ENCODE results near the gene ABO. TPM values are rescaled to one million over a fixed set of nuclear protein-coding genes. Genes with fewer than 3 reads are reported as not detected.

The ABO gene
- total and polyA plus RNA-seq, 2 experiments from 2014 or later = not detected

- no peaks in the 10 kb centered on the region for H3K9me3 ChIP-seq (ENCODE audit: low read depth)
- no peak overlapping the region for H2AFZ ChIP-seq
- no peaks in the 10 kb centered on the region for H3K36me3 ChIP-seq (ENCODE audit: low read depth)
- H3K9ac ChIP-seq = no peak overlapping the region
- H3K27ac ChIP-seq = no peak overlapping the region
- no peaks in the 10 kb centered on the region for H3F3A ChIP-seq (ENCODE audit: insufficient read depth)
- H3K4me2 ChIP-seq (ENCODE audit: unreplicated experiment) = no peak overlapping the region
- no peaks in the 10 kb centered on the region for H3K9me2 ChIP-seq (ENCODE audit: insufficient read depth)
- H3K4me1 ChIP-seq (ENCODE audit: insufficient read depth) = no peaks in the 10 kb centered on the region
- H3K27me3 ChIP-seq (replicated peaks; ENCODE audit: insufficient read depth) = peaks cover 16% of the 10 kb centered on the region
- H4K20me1 ChIP-seq (ENCODE audit: insufficient read depth) = no peaks in the 10 kb centered on the region
- in situ Hi-C loops (cut with MboI) = no loop called here
- 36 to 43% methylated on average over 12 to 13 of the region's 13 CpGs for WGBS, 2 experiments (ENCODE audit: low coverage in 1 of 2, low lambda C conversion rate in 2 of 2, missing lambda C conversion rate in 2 of 2)
- H3K79me2 ChIP-seq (ENCODE audit: insufficient read depth) = no peaks in the 10 kb centered on the region
- no peak for TF ChIP-seq EZH2phosphoT487 (IDR thresholded peaks at IDR 0.05; ENCODE audit: insufficient read depth, low read depth)
- no peak for TF ChIP-seq EZH2 (IDR thresholded peaks at IDR 0.05; ENCODE audit: insufficient read depth, poor library complexity, severe bottlenecking)
- no peak overlapping the region for H3K4me3 ChIP-seq
- no peak for DNase-seq
Observed at GRCh38 chr9:133257465-133257956, 17.5 kb downstream of the ABO start.

DNA sequence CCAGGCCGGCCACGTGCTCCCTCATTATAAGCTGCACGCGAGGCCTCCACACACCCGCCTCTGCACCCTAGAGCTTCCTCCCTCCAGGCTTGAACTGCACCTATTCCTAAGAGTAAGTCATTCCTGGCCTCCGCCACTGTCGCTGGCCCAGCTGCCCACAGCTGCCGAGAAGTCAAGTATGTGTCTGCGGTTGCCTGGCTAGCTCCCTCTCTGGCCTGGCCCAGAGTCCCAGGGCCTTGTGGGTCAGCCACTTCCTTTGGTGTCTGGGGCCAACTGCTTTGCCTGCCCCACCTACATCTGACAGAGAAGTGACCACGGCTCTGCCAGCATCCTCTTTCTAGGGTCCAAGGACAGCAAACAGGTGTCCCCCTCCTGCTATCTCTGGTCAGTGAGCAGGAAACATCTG, 18.3 kb downstream of the ABO start:
- Histone ChIP-seq H3K4me2 (ENCODE audit: unreplicated experiment) (no peak overlapping the region), H3K9me3 (ENCODE audit: low read depth) (no peaks in the 10 kb centered on the region), H3K9me2 (ENCODE audit: insufficient read depth) (no peaks in the 10 kb centered on the region), H2AFZ (no peak overlapping the region), H3K27me3 (replicated peaks; ENCODE audit: insufficient read depth) (peaks cover 13% of the 10 kb centered on the region), H4K20me1 (ENCODE audit: insufficient read depth) (no peaks in the 10 kb centered on the region), H3K4me1 (ENCODE audit: insufficient read depth) (no peaks in the 10 kb centered on the region), H3K9ac (no peak overlapping the region), H3K4me3 (no peak overlapping the region), H3F3A (ENCODE audit: insufficient read depth) (no peaks in the 10 kb centered on the region), H3K79me2 (ENCODE audit: insufficient read depth) (no peaks in the 10 kb centered on the region), H3K27ac (no peak overlapping the region), H3K36me3 (ENCODE audit: low read depth) (no peaks in the 10 kb centered on the region)
- in situ Hi-C loops (cut with MboI) = no loop called here
- no peak for TF ChIP-seq EZH2 (IDR thresholded peaks at IDR 0.05; ENCODE audit: insufficient read depth, poor library complexity, severe bottlenecking)
- no peak for TF ChIP-seq EZH2phosphoT487 (IDR thresholded peaks at IDR 0.05; ENCODE audit: insufficient read depth, low read depth)
- WGBS, 2 experiments (ENCODE audit: low coverage in 1 of 2, low lambda C conversion rate in 2 of 2, missing lambda C conversion rate in 2 of 2) = 78 to 80% methylated on average over 10 of the region's 10 CpGs
- DNase-seq = no peak

DNA sequence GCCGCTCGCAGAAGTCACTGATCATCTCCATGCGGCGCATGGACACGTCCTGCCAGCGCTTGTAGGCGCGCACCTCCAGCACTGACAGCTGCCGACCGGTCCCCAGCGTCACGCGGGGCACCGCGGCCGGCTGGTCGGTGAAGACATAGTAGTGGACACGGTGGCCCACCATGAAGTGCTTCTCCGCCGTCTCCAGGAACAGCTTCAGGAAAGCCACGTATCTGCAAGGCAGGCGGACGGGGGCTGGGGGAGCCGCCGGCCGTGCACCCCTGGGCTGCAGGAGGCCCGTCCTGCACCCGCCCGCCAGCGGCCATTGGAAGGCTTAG, 18.9 kb downstream of the ABO start:
- Histone ChIP-seq H2AFZ (no peak overlapping the region), H3K36me3 (ENCODE audit: low read depth) (no peaks in the 10 kb centered on the region), H3K4me3 (no peak overlapping the region), H3F3A (ENCODE audit: insufficient read depth) (no peaks in the 10 kb centered on the region), H3K27me3 (replicated peaks; ENCODE audit: insufficient read depth) (peaks cover 12% of the 10 kb centered on the region), H3K79me2 (ENCODE audit: insufficient read depth) (no peaks in the 10 kb centered on the region), H3K9me2 (ENCODE audit: insufficient read depth) (no peaks in the 10 kb centered on the region), H3K9me3 (ENCODE audit: low read depth) (no peaks in the 10 kb centered on the region), H4K20me1 (ENCODE audit: insufficient read depth) (no peaks in the 10 kb centered on the region), H3K4me2 (ENCODE audit: unreplicated experiment) (no peak overlapping the region), H3K9ac (no peak overlapping the region), H3K27ac (no peak overlapping the region), H3K4me1 (ENCODE audit: insufficient read depth) (no peaks in the 10 kb centered on the region)
- TF ChIP-seq EZH2 (IDR thresholded peaks at IDR 0.05; ENCODE audit: insufficient read depth, poor library complexity, severe bottlenecking) (no peak), EZH2phosphoT487 (IDR thresholded peaks at IDR 0.05; ENCODE audit: insufficient read depth, low read depth) (no peak)
- DNase-seq = no peak
- WGBS, 2 experiments (ENCODE audit: low coverage in 1 of 2, low lambda C conversion rate in 2 of 2, missing lambda C conversion rate in 2 of 2) = 86 to 95% methylated on average over 19 to 28 of the region's 30 CpGs
- in situ Hi-C loops (cut with MboI) = no loop called here

DNA sequence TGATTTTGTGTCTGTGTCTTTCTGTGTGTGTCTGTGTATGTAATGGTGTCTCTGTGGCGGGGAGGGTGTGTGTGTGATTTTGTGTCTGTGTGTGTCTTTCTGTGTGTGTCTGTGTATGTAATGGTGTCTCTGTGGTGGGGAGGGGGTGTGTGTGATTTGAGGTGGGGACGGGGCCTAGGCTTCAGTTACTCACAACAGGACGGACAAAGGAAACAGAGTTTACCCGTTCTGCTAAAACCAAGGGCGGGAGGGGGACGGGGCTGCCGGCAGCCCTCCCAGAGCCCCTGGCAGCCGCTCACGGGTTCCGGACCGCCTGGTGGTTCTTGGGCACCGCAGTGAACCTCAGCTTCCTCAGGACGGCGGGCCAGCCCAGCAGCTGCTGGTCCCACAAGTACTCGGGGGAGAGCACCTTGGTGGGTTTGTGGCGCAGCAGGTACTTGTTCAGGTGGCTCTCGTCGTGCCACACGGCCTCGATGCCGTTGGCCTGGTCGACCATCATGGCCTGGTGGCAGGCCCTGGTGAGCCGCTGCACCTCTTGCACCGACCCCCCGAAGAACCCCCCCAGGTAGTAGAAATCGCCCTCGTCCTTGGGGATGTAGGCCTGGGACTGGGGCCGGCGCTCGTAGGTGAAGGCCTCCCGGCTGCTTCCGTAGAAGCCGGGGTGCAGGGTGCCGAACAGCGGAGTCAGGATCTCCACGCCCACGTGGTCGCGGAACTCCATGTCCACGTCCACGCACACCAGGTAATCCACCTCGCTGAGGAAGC, 19.4 kb downstream of the ABO start:
- Histone ChIP-seq H3K27ac (no peak overlapping the region), H2AFZ (no peak overlapping the region), H3K79me2 (ENCODE audit: insufficient read depth) (no peaks in the 10 kb centered on the region), H3K9me2 (ENCODE audit: insufficient read depth) (no peaks in the 10 kb centered on the region), H3K36me3 (ENCODE audit: low read depth) (no peaks in the 10 kb centered on the region), H3K4me3 (no peak overlapping the region), H4K20me1 (ENCODE audit: insufficient read depth) (no peaks in the 10 kb centered on the region), H3K9me3 (ENCODE audit: low read depth) (no peaks in the 10 kb centered on the region), H3K27me3 (replicated peaks; ENCODE audit: insufficient read depth) (peaks cover 15% of the 10 kb centered on the region), H3K9ac (no peak overlapping the region), H3K4me2 (ENCODE audit: unreplicated experiment) (no peak overlapping the region), H3K4me1 (ENCODE audit: insufficient read depth) (no peaks in the 10 kb centered on the region), H3F3A (ENCODE audit: insufficient read depth) (no peaks in the 10 kb centered on the region)
- TF ChIP-seq EZH2 (IDR thresholded peaks at IDR 0.05; ENCODE audit: insufficient read depth, poor library complexity, severe bottlenecking) (no peak), EZH2phosphoT487 (IDR thresholded peaks at IDR 0.05; ENCODE audit: insufficient read depth, low read depth) (no peak)
- DNase-seq = no peak
- in situ Hi-C loops (cut with MboI) = no loop called here
- 84% methylated on average over 31 to 42 of the region's 42 CpGs for WGBS, 2 experiments (ENCODE audit: low coverage in 1 of 2, low lambda C conversion rate in 2 of 2, missing lambda C conversion rate in 2 of 2)
